GM23248 (cell line): Measurements from ENCODE around the gene TMEM271.

Experiments used
- EZH2 ChIP-seq: fragments of 200-600 bp; sonication (generic); IDR thresholded peaks from 2 replicates; pipeline ENCODE4 v1.6.1; 2018; ENCODE audit warnings: antibody characterized with exemption, mild to moderate bottlenecking; ENCODE audit not compliant: insufficient read depth, poor library complexity, severe bottlenecking
- EZH2phosphoT487 ChIP-seq: fragments of 200-600 bp; sonication (generic); IDR thresholded peaks from 2 replicates; pipeline ENCODE4 v1.6.1; 2018; ENCODE audit warnings: antibody characterized with exemption, moderate library complexity, mild to moderate bottlenecking, low read depth; ENCODE audit not compliant: insufficient read depth

GRCh38 chr4:587671-588350 lies 11.7 kb upstream of the TMEM271 start:
- TF ChIP-seq EZH2phosphoT487 (no peak), EZH2 (no peak)
